GM12878 (cell line): ENCODE results near the gene CD34. TPM values are rescaled to one million over a fixed set of nuclear protein-coding genes. Genes with fewer than 3 reads are reported as not detected.

ENCODE experiments used
- HCFC1 ChIP-seq: fragments of 150-350 bp; IDR thresholded peaks from 2 replicates; pipeline ENCODE4 v1.6.1; 2014; ENCODE audit warnings: low read length
- PBX3 ChIP-seq: IDR thresholded peaks from 2 replicates; pipeline ENCODE4 v1.6.1; 2011; ENCODE audit warnings: mild to moderate bottlenecking, low read depth, low read length, moderate library complexity; ENCODE audit not compliant: insufficient replicate concordance
- REST ChIP-seq: IDR thresholded peaks from 2 replicates; pipeline ENCODE4 v1.6.1; 2012; ENCODE audit warnings: mild to moderate bottlenecking, low read depth, low read length
- SKIL ChIP-seq: fragments of 450-650 bp; IDR thresholded peaks from 2 replicates; pipeline ENCODE4 v1.6.1; 2017; ENCODE audit warnings: mild to moderate bottlenecking, low read depth, inconsistent platforms; ENCODE audit not compliant: poor library complexity, severe bottlenecking
- TAF1 ChIP-seq: IDR thresholded peaks from 2 replicates; pipeline ENCODE4 v1.6.1; 2011; ENCODE audit warnings: mild to moderate bottlenecking, low read depth, low read length, borderline replicate concordance
- polyA plus RNA-seq, 11 experiments: library from polyadenylated mRNA; depleted of rRNA in 4 of 11; unstranded in 6 of 11; stranded (reverse) in 5 of 11; fragments of >200 nt; fragmentation: Nextera tagmentation in 4 of 11; fragmentation: Illumina TruSeq in 1 of 11; extraction: Ambion mirVana in 4 of 11; extraction: Trizol in 1 of 11; gene quantifications; 1 replicate in 1 of 11; 2 replicates in 10 of 11; pipeline versions ENCODE4 v1.2.1 to v1.2.3, GENCODE V29; 2011 to 2016; ENCODE audit warnings: inconsistent platforms in 2 of 11, missing spikeins in 2 of 11, low read depth in 1 of 11
- total RNA-seq, 4 experiments: library from RNA; depleted of rRNA in 3 of 4; stranded (reverse); fragments of >200 nt in 3 of 4; fragmentation: Illumina TruSeq in 1 of 4; extraction: Trizol in 1 of 4; gene quantifications; 2 replicates each; pipeline versions ENCODE4 v1.2.1 to v1.2.3, GENCODE V29; 2013 to 2021

The CD34 gene
- total and polyA plus RNA-seq, 10 of the 15 experiments (the other 5 are each of a cell fraction or from before 2014, with no cell fraction given) = under 0.01 to 0.08 (median 0.02) TPM; not detected in 6

- TF ChIP-seq REST (no peak), PBX3 (no peak), HCFC1 (no peak), TAF1 (no peak), SKIL (no peak)
Measured at GRCh38 chr1:207842506-207842905, 68.4 kb downstream of the CD34 start (continued).
